ENCODE data around the gene GSX2.

DNA sequence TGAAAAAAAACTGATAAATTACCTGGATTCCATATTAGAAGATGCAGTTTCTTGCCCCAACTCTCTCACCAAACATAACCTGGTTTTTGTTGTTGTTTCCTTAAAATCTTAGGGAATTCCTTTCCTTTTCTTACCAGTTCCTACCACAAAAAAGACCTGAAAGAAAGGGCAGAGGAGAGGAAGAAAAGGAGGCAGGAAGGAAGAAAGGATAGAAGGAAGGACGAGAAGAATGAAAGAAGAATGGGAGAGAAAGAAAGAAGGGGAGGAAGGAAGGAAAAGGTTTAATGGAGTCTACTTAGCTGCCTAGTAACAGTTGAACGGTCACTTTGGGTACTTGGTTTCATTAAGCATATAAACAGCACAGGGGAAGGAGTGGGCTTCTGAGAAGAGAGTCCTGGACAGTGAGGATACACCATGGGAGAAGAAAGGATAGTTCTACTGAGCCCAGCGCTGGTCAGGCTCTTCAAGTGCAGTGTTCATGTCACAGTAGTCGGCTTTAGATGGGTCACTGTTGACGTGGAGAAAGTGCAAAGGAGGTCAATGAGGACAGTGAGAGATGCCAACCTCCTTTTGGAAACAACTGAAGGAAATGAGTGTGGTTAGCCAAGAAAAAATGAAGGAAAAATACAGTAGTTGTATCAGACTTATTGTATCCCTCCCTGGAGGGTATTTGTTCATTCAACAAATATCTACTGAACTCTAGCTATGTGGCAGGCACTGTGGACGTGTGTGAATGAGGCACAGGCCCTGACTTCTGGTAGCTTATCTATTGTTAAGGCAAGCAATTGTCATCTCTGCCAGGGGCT, 34.5 kb upstream of the GSX2 start:
- TF ChIP-seq, protein P1, sequence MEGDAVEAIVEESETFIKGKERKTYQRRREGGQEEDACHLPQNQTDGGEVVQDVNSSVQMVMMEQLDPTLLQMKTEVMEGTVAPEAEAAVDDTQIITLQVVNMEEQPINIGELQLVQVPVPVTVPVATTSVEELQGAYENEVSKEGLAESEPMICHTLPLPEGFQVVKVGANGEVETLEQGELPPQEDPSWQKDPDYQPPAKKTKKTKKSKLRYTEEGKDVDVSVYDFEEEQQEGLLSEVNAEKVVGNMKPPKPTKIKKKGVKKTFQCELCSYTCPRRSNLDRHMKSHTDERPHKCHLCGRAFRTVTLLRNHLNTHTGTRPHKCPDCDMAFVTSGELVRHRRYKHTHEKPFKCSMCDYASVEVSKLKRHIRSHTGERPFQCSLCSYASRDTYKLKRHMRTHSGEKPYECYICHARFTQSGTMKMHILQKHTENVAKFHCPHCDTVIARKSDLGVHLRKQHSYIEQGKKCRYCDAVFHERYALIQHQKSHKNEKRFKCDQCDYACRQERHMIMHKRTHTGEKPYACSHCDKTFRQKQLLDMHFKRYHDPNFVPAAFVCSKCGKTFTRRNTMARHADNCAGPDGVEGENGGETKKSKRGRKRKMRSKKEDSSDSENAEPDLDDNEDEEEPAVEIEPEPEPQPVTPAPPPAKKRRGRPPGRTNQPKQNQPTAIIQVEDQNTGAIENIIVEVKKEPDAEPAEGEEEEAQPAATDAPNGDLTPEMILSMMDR (IDR thresholded peaks at IDR 0.05 in 8 of 11, conservative IDR thresholded peaks at IDR 0.05 in 3 of 11) = no peak
- TF ChIP-seq POLR2AphosphoS5 (IDR thresholded peaks at IDR 0.05) = peak in 1 of 3 donors; percentile 76
- no peak for TF ChIP-seq POLR2A (IDR thresholded peaks at IDR 0.05)
